Dedifferentiated amniotic fluid mesenchymal stem cell (primary cell): ENCODE data around the gene RAB3A.

ENCODE experiments used
- DNase-seq: peaks from one replicate; pipeline ENCODE4 v3.0.0-alpha.2; 2016; ENCODE audit errors: extremely low spot score

Gene RAB3A

DNA sequence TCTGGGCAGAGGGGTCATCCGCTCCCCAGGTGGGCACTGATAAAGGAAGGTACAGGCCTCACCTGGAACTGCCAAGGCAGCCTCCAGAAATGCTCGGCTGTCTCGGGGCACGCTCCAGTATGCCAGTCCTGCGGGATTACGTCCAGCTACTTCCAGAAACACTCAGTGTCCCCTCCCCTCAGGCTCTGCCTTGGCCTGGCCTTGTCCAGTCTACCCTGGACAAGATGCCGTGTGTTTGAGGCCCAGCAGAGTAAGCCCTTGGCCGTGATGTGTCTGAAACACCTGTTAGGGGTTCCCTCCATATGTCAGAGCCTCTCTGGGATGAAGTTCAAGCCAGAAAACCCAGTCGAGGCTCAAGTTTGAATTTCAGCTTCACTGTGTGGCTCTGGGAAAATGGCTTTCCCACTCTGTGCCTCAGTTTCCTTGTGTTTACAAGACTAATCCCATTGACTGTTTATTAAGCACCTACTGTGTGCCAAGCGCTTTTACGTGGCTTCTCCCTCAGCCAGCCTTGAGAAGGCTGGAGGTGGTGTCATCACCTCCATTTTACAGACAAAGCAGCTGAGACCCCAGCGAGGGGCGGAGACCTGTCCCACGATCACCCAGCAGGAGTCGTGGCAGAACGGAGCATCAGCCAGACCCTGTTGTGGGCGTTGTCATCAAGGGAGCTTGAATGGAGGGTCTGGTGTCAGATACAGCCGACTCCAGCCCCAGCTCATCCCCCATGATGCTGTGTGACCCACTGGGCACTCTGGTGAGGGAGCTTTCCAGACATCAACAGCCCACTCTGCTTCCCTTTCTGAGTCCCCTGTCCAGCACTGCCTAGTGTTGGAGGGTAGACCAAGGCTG is 52.8 kb downstream of the RAB3A start:
- DNase-seq = no peak

GRCh38 chr19:18149596-18149975 is 54.3 kb downstream of the RAB3A start:
- no peak for DNase-seq

- DNase-seq = no peak
Observed at GRCh38 chr19:18147396-18147795, 56.4 kb downstream of the RAB3A start.
